Measurements from ENCODE around the gene ABI1.

ABI1 gene

DNA sequence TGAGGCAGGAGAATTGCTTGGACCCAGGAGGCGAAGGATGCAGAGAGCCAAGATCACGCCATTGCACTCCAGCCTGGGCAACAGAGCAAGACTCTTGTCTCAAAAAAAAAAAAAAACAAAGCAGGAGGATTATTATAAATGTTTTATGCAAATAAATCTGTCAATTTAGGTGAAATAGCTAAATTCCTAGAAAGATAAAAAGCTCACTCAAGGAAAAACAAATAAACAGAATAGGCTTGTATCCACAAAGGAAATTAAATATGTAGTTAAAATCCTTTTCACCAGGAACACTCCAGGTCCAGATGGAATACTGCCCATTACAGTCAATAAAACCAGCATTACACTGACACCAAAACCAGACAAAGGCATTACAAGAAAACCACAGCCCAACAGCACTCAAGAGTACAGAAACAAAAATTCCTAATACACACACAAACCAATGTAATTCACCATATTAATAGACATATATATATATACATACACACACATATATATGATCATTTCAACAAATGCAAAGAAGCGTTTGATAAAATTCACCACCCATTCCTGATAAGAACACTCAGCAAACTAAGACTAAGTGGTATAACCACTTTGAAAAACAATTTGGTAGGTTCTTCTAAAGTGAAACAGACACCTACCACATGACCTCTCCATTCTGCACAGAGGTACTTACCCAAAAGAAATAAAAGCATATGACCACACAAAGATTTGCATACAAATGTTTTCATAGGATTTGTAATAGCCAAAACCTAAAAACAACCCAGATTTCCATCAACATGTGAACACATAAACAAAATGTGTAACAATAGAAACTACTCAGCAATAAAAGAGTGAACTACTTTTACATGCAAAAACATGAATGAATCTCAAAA is 38.8 kb downstream of the ABI1 start:
- Histone ChIP-seq H3K36me3 (ENCODE audit: insufficient read depth, low read length) (peaks cover 3% of the 10 kb centered on the region), H3K27ac (ENCODE audit: low read depth, low read length) (no peak overlapping the region), H3K27me3 (ENCODE audit: control insufficient read depth in 1 of 2, insufficient read depth in 2 of 2, low read length in 2 of 2) (no peaks in the 10 kb centered on the region), H3K4me1 (ENCODE audit: insufficient read depth, low read length) (no peaks in the 10 kb centered on the region), H3K4me3 (ENCODE audit: low read depth in 1 of 2, low read length in 2 of 2) (no peak overlapping the region), H3K9me3 (ENCODE audit: low read length) (no peaks in the 10 kb centered on the region), H3K9ac (ENCODE audit: low read length) (no peak overlapping the region)

DNA sequence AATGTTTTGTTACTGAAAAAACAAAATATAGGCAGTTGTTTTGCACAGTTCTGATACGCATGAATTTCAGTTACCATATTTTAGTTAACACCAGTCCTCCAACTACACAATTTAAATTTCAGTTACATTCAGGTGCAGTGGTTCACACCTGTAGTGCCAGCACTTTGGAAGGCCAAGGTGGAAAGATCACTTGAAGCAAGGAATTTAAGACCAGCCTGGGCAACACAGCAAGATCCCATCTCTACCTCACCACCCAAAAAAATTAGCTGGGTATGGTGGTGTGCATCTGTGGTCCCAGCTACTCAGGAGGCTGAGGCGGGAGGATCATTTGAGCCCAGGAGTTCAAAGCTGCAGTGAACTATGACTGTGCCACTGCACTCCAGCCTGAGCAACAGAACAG is 45.3 kb downstream of the ABI1 start:
- no peaks in the 10 kb centered on the region for H3K9me3 ChIP-seq (ENCODE audit: low read length)
- no peaks in the 10 kb centered on the region for H3K27me3 ChIP-seq (ENCODE audit: control insufficient read depth in 1 of 2, insufficient read depth in 2 of 2, low read length in 2 of 2)
- H3K9ac ChIP-seq (ENCODE audit: low read length), result no peak overlapping the region
- no peaks in the 10 kb centered on the region for H3K4me1 ChIP-seq (ENCODE audit: insufficient read depth, low read length)
- H3K4me3 ChIP-seq (ENCODE audit: low read depth in 1 of 2, low read length in 2 of 2), result no peak overlapping the region
- peaks cover 3% of the 10 kb centered on the region for H3K36me3 ChIP-seq (ENCODE audit: insufficient read depth, low read length)
- H3K27ac ChIP-seq (ENCODE audit: low read depth, low read length), result no peak overlapping the region

DNA sequence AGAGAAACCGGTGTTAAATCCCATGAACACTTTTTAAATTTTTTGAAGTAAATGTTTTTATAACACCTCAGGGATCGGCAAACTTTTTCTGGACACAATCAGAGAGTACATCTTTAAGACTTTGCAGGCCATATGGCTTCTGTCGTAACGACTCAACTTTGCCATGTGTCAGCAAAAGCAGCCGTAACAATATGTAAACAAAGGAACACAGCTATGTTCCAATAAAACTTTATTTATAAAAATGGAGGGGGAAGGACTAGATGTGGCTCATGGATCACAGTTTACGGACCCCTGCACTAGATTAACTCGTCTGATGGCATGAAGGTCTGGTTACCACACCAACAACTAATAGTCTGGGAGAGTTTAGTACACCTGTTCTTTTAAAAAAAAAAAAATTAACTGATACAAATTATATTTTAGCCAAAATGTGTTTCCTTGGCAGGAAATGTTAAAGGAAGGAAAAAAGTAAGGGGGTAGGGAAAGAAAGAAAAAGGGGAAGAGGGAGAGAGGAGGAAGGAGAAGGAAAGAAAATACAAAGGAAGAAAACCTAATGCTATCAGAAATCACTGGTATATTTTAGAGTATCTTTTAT is 50.2 kb downstream of the ABI1 start:
- Histone ChIP-seq H3K4me3 (ENCODE audit: low read depth in 1 of 2, low read length in 2 of 2) (no peak overlapping the region), H3K27me3 (ENCODE audit: control insufficient read depth in 1 of 2, insufficient read depth in 2 of 2, low read length in 2 of 2) (no peaks in the 10 kb centered on the region), H3K9ac (ENCODE audit: low read length) (no peak overlapping the region), H3K27ac (ENCODE audit: low read depth, low read length) (no peak overlapping the region), H3K4me1 (ENCODE audit: insufficient read depth, low read length) (peaks cover 8% of the 10 kb centered on the region), H3K36me3 (ENCODE audit: insufficient read depth, low read length) (no peaks in the 10 kb centered on the region), H3K9me3 (ENCODE audit: low read length) (no peaks in the 10 kb centered on the region)

DNA sequence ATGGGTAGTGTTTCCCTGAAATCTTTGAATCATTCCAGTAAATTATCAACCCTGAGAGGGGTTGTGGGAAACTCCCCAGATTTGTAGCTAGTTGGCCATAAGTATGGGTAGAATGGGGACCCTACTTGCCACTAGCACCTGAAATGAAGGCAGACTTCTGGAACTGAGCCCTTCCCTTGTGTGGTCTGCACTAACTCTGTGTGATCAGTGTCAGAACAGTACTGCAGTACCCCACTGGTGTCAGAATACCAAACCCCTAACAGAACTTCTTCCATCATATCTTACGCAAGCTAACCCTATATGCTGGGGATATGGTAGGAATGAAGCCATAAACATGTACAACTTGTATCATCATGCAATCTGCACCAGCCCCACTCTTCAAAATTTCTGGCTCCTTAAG is 50.8 kb downstream of the ABI1 start:
- H3K27ac ChIP-seq (ENCODE audit: low read depth, low read length), result no peak overlapping the region
- H3K36me3 ChIP-seq (ENCODE audit: insufficient read depth, low read length), result no peaks in the 10 kb centered on the region
- H3K9me3 ChIP-seq (ENCODE audit: low read length), result no peaks in the 10 kb centered on the region
- no peak overlapping the region for H3K4me3 ChIP-seq (ENCODE audit: low read depth in 1 of 2, low read length in 2 of 2)
- peaks cover 11% of the 10 kb centered on the region for H3K4me1 ChIP-seq (ENCODE audit: insufficient read depth, low read length)
- H3K27me3 ChIP-seq (ENCODE audit: control insufficient read depth in 1 of 2, insufficient read depth in 2 of 2, low read length in 2 of 2), result no peaks in the 10 kb centered on the region
- H3K9ac ChIP-seq (ENCODE audit: low read length), result no peak overlapping the region

DNA sequence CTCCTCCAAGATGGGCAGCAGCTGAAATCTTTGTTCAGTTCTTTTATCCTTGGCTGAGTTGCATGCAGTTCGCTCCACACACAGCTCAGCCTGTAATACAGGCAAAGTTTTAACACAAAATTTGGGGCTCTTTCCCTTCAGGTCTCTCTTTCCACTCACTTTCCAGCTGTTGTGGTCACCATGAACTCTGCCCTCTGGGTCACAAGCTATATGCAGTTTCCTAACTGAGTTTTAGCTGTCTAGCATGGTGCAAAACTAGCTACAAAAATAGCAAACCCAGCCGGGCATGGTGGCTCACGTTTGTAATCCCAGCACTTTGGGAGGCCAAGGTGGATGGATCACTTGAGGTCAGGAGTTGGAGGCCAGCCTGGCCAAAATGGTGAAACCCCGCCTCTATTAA is 53.2 kb downstream of the ABI1 start:
- Histone ChIP-seq H3K4me1 (ENCODE audit: insufficient read depth, low read length) (peaks cover 22% of the 10 kb centered on the region), H3K9me3 (ENCODE audit: low read length) (no peaks in the 10 kb centered on the region), H3K27ac (ENCODE audit: low read depth, low read length) (no peak overlapping the region), H3K9ac (ENCODE audit: low read length) (no peak overlapping the region), H3K36me3 (ENCODE audit: insufficient read depth, low read length) (no peaks in the 10 kb centered on the region), H3K27me3 (ENCODE audit: control insufficient read depth in 1 of 2, insufficient read depth in 2 of 2, low read length in 2 of 2) (no peaks in the 10 kb centered on the region), H3K4me3 (ENCODE audit: low read depth in 1 of 2, low read length in 2 of 2) (no peak overlapping the region)

DNA sequence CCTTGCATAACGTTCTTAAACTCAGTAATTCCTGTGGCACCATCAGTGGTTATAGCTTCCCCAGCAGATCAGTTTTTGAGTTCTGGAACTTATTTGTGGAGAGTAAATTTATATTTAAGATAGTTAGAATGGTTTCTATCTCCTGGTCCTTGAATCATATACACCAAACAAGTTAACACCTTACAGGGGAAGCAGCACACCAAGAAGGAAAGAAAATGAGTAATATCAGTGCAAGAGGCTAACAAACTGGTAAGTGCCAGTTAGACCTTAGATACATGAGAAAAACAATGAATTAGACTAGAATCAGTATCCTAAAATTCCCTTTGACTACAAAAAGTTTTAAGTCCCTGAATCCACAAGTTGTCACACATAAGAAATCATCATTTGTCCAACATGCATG is 54.2 kb downstream of the ABI1 start:
- Histone ChIP-seq H3K4me1 (ENCODE audit: insufficient read depth, low read length) (peaks cover 25% of the 10 kb centered on the region), H3K9ac (ENCODE audit: low read length) (no peak overlapping the region), H3K9me3 (ENCODE audit: low read length) (no peaks in the 10 kb centered on the region), H3K36me3 (ENCODE audit: insufficient read depth, low read length) (no peaks in the 10 kb centered on the region), H3K27me3 (ENCODE audit: control insufficient read depth in 1 of 2, insufficient read depth in 2 of 2, low read length in 2 of 2) (no peaks in the 10 kb centered on the region), H3K27ac (ENCODE audit: low read depth, low read length) (no peak overlapping the region), H3K4me3 (ENCODE audit: low read depth in 1 of 2, low read length in 2 of 2) (no peak overlapping the region)

DNA sequence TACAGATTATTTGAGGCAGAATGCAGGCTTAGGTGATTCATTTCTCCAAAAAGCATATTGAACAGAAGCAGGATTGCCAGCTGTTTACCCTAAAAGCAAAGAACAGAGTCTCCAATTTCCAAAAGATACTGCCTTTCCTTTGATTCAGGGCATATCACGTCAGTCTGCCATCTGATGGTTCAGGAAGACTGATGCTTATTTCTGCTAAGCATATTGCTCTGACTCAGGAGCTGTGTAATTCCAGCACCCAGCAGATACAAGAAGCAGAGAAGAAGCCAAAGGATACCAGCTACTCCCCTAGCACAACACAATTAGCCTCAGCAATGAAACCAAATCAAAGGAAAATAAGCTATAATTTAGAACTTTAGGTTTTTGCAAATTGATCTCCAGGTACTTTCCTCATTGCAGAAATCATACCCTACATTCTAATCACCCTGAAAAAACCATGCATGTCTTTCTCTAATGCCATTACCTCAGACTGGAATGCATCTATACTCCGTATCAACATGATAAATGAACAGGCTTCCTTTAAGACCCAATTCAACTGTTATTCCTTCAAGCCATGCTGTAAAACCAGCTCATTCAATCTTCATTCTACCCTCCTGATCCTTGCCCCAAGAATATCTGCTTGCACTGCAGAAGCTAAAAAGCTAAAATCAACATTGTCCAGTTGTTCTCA is 55.1 kb downstream of the ABI1 start:
- no peaks in the 10 kb centered on the region for H3K36me3 ChIP-seq (ENCODE audit: insufficient read depth, low read length)
- no peak overlapping the region for H3K27ac ChIP-seq (ENCODE audit: low read depth, low read length)
- peaks cover 25% of the 10 kb centered on the region for H3K4me1 ChIP-seq (ENCODE audit: insufficient read depth, low read length)
- no peak overlapping the region for H3K9ac ChIP-seq (ENCODE audit: low read length)
- H3K27me3 ChIP-seq (ENCODE audit: control insufficient read depth in 1 of 2, insufficient read depth in 2 of 2, low read length in 2 of 2), result no peaks in the 10 kb centered on the region
- no peak overlapping the region for H3K4me3 ChIP-seq (ENCODE audit: low read depth in 1 of 2, low read length in 2 of 2)
- H3K9me3 ChIP-seq (ENCODE audit: low read length), result no peaks in the 10 kb centered on the region

DNA sequence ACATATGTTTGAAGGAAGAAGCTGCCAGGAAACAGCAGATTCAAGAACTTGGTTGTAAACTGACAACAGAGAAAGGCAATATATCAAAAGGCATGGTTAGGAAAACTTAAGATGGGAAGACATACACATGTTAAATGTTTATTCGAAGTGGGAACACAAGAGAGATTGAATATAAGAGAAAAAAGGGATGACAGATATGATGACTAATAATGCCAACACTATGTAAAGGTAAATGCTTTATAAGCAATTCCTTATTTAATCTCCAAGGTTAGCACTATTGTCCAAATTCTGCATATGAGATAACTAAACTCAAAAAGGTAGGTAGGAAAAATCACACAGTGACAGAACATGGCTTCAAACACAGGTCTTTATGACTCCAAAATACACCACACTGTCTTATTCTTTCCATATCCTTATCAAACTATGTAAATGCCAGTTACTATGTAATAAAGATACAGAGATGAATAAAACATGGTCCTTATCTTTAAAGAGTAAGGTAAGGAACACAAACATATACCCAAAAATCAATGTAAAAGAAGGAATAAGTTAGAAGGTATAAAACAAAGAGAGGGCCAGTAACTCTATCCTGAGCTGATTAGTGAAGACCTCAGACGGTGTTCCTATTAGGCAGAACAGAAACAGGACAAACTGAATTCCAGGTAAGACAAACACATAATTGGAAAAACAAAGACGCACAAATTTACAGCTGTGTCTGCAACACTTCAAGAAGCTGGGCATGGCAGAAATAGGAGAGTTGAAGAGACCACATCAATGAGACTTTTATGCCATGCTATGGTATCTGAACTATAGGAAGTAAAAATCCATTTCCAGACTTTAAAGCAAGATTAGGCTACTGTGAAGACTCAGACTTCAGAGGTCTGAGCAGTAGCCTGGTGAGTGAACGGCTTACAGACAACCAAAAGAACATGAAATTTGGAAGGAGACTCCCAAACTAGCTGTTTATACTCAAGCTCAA is 56.1 kb downstream of the ABI1 start:
- no peak overlapping the region for H3K4me3 ChIP-seq (ENCODE audit: low read depth in 1 of 2, low read length in 2 of 2)
- no peaks in the 10 kb centered on the region for H3K9me3 ChIP-seq (ENCODE audit: low read length)
- no peaks in the 10 kb centered on the region for H3K36me3 ChIP-seq (ENCODE audit: insufficient read depth, low read length)
- H3K27me3 ChIP-seq (ENCODE audit: control insufficient read depth in 1 of 2, insufficient read depth in 2 of 2, low read length in 2 of 2), result no peaks in the 10 kb centered on the region
- H3K4me1 ChIP-seq (ENCODE audit: insufficient read depth, low read length), result peaks cover 25% of the 10 kb centered on the region
- no peak overlapping the region for H3K9ac ChIP-seq (ENCODE audit: low read length)
- H3K27ac ChIP-seq (ENCODE audit: low read depth, low read length), result no peak overlapping the region

DNA sequence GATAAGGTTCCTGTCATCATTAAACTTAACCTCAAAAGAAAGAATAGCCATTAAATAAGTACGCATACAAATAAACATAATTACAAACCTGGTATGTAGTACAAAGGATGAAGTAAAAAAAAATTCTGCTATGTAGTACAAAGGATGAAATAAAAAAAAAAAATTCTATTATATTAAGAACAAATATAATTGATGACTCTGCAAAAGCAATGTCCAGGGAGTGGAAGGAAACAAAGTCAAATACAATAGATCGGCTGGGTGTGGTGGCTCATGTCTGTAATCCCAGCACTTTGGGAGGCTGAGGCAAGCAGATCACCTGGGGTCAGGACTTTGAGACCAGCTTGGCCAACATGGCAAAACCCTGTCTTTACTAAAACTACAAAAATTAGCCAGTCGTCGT is 56.9 kb downstream of the ABI1 start:
- Histone ChIP-seq H3K4me3 (ENCODE audit: low read depth in 1 of 2, low read length in 2 of 2) (no peak overlapping the region), H3K9ac (ENCODE audit: low read length) (no peak overlapping the region), H3K27ac (ENCODE audit: low read depth, low read length) (no peak overlapping the region), H3K36me3 (ENCODE audit: insufficient read depth, low read length) (no peaks in the 10 kb centered on the region), H3K4me1 (ENCODE audit: insufficient read depth, low read length) (peaks cover 31% of the 10 kb centered on the region), H3K27me3 (ENCODE audit: control insufficient read depth in 1 of 2, insufficient read depth in 2 of 2, low read length in 2 of 2) (no peaks in the 10 kb centered on the region), H3K9me3 (ENCODE audit: low read length) (no peaks in the 10 kb centered on the region)

DNA sequence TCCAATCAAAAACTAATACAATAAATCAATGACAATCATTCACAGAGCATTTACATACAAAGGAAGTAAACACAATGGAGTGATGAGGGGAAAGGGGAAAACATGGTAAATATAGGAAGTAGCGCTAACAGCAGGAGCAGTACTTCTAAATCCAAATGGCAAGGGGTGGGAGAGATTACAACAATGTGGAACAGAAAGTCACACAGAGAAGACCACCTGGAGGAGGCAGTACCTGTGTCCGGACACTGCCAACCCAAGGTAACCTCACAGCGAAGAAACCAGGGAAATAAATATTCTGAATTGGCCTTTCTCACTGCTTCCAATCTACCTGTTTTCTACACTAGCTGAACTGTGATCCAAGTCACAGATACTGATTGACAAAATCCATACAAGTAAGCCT is 58.2 kb downstream of the ABI1 start:
- H3K4me3 ChIP-seq (ENCODE audit: low read depth in 1 of 2, low read length in 2 of 2), result no peak overlapping the region
- H3K36me3 ChIP-seq (ENCODE audit: insufficient read depth, low read length), result no peaks in the 10 kb centered on the region
- no peaks in the 10 kb centered on the region for H3K9me3 ChIP-seq (ENCODE audit: low read length)
- no peak overlapping the region for H3K27ac ChIP-seq (ENCODE audit: low read depth, low read length)
- peaks cover 31% of the 10 kb centered on the region for H3K4me1 ChIP-seq (ENCODE audit: insufficient read depth, low read length)
- no peaks in the 10 kb centered on the region for H3K27me3 ChIP-seq (ENCODE audit: control insufficient read depth in 1 of 2, insufficient read depth in 2 of 2, low read length in 2 of 2)
- H3K9ac ChIP-seq (ENCODE audit: low read length), result no peak overlapping the region

DNA sequence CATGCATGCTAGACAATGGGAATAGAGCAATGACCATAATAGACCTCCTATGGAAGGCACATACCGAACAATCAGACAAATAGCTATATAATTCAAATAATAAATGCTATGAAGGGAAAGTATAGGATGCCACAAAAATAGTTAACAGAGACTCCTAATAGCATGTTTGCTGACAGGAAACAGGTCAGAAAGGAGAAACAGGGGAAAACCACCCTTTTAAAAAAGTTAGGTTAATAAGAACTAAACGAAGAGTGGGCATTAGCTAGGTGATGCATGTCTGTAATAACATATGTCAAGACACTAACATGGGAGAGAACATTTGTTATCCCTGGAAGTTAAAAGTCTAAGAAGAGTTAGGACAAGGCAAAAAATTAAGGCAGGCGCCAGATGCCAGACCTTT is 58.9 kb downstream of the ABI1 start:
- Histone ChIP-seq H3K4me1 (ENCODE audit: insufficient read depth, low read length) (peaks cover 31% of the 10 kb centered on the region), H3K4me3 (ENCODE audit: low read depth in 1 of 2, low read length in 2 of 2) (no peak overlapping the region), H3K9ac (ENCODE audit: low read length) (no peak overlapping the region), H3K36me3 (ENCODE audit: insufficient read depth, low read length) (no peaks in the 10 kb centered on the region), H3K27me3 (ENCODE audit: control insufficient read depth in 1 of 2, insufficient read depth in 2 of 2, low read length in 2 of 2) (no peaks in the 10 kb centered on the region), H3K27ac (ENCODE audit: low read depth, low read length) (no peak overlapping the region), H3K9me3 (ENCODE audit: low read length) (no peaks in the 10 kb centered on the region)

Data from muscle layer of colon (tissue), 2 donors.